H1 (cell line): ENCODE results near the gene DCX. TPM values are rescaled to one million over a fixed set of nuclear protein-coding genes. Genes with fewer than 3 reads are reported as not detected.

ENCODE experiments used
- CTCF ChIA-PET: fragments of 300-600 bp; sonication (Branson Sonifier 250); formaldehyde crosslinking; loops from one replicate; lab custom pipeline; 2021; ENCODE audit not compliant: partially characterized antibody; lab: Charles Lee
- POLR2A ChIA-PET: fragments of 300-600 bp; sonication (Branson Sonifier 250); formaldehyde crosslinking; loops from one replicate; lab custom pipeline; 2021; ENCODE audit warnings: inconsistent platforms; ENCODE audit not compliant: partially characterized antibody; lab: Charles Lee
- DNase-seq, 2 experiments: peaks; one replicate each; pipeline versions ENCODE4 v3.0.0 to v3.0.0-alpha.2; 2010 to 2022; ENCODE audit warnings: low spot score in 2 of 2, low read depth in 1 of 2, mixed read lengths in 1 of 2
- FAIRE-seq: peaks from 2 replicates; lab custom pipeline; 2011; peaks lifted over from hg19 to GRCh38; lab: Jason Lieb, UNC
- H2AFZ ChIP-seq: 2 replicates; pipeline ENCODE4 v1.8.1; 2012; ENCODE audit warnings: low read length, inconsistent platforms
- H2AK5ac ChIP-seq: 2 replicates; pipeline ENCODE4 v1.6.1; 2013; ENCODE audit warnings: low read depth, low read length
- H2BK120ac ChIP-seq: replicated peaks from 2 replicates; pipeline ENCODE3; 2013; ENCODE audit warnings: low read depth, low read length, inconsistent platforms
- H2BK12ac ChIP-seq: 2 replicates; pipeline ENCODE4 v1.6.1; 2013; ENCODE audit warnings: low read depth, low read length
- H2BK15ac ChIP-seq: 2 replicates; pipeline ENCODE4 v1.6.1; 2013; ENCODE audit warnings: low read length
- H2BK20ac ChIP-seq: 2 replicates; pipeline ENCODE4 v1.6.1; 2013; ENCODE audit warnings: low read length
- H2BK5ac ChIP-seq: 2 replicates; pipeline ENCODE4 v1.6.1; 2013; ENCODE audit warnings: low read depth, low read length
- H3K14ac ChIP-seq: 2 replicates; pipeline ENCODE4 v1.6.1; 2013; ENCODE audit warnings: inconsistent platforms; ENCODE audit not compliant: insufficient read length
- H3K18ac ChIP-seq: 2 replicates; pipeline ENCODE4 v1.6.1; 2013; ENCODE audit warnings: low read length; ENCODE audit errors: extremely low read depth
- H3K23ac ChIP-seq: 2 replicates; pipeline ENCODE4 v1.6.1; 2013; ENCODE audit warnings: inconsistent platforms; ENCODE audit not compliant: insufficient read length
- H3K23me2 ChIP-seq: 2 replicates; pipeline ENCODE4 v1.6.1; 2013; ENCODE audit warnings: low read depth, low read length
- H3K27ac ChIP-seq: 2 replicates; pipeline ENCODE4 v1.6.1; 2011; ENCODE audit warnings: low read depth, low read length, inconsistent platforms
- H3K27me3 ChIP-seq, 4 experiments: replicated peaks in 1 of 4; 1 replicate in 1 of 4; 2 replicates in 3 of 4; pipeline versions ENCODE4 v1.6.1 to v1.8.1; 2011 to 2013; ENCODE audit warnings: low read length in 3 of 4, mild to moderate bottlenecking in 3 of 4, inconsistent platforms in 2 of 4, mixed read lengths in 2 of 4, moderate library complexity in 1 of 4; ENCODE audit not compliant: control insufficient read depth in 3 of 4, insufficient read depth in 3 of 4; ENCODE audit errors: extremely low read depth in 1 of 4
- H3K36me3 ChIP-seq, 4 experiments: 2 replicates each; pipeline versions ENCODE4 v1.6.1 to v1.8.1; 2011 to 2013; ENCODE audit warnings: mild to moderate bottlenecking in 4 of 4, low read length in 3 of 4, moderate library complexity in 2 of 4, control low read depth in 1 of 4, inconsistent platforms in 1 of 4; ENCODE audit not compliant: insufficient read depth in 4 of 4, control insufficient read depth in 2 of 4
- H3K4ac ChIP-seq: replicated peaks from 2 replicates; pipeline ENCODE3; 2013; ENCODE audit warnings: low read length, low read depth, mixed read lengths, inconsistent platforms; ENCODE audit not compliant: insufficient read length
- H3K4me1 ChIP-seq, 4 experiments: replicated peaks in 1 of 4; 1 replicate in 1 of 4; 2 replicates in 3 of 4; pipeline versions ENCODE4 v1.6.1 to v1.8.1; 2011 to 2013; ENCODE audit warnings: low read length in 3 of 4, inconsistent platforms in 2 of 4, mixed read lengths in 1 of 4; ENCODE audit not compliant: insufficient read depth in 4 of 4, control insufficient read depth in 3 of 4
- H3K4me2 ChIP-seq, 2 experiments: 2 replicates each; pipeline versions ENCODE4 v1.6.1 to v1.8.1; 2011 to 2013; ENCODE audit warnings: low read depth in 2 of 2, low read length in 2 of 2, control low read depth in 1 of 2, inconsistent platforms in 1 of 2, mild to moderate bottlenecking in 1 of 2; ENCODE audit not compliant: insufficient read depth in 1 of 2
- H3K4me3 ChIP-seq, 4 experiments: fragments of 200-600, 300-600 bp in 1 of 4; sonication (generic), shearing (Covaris generic), sonication (Bioruptor Twin) in 1 of 4; 2 replicates each; pipeline versions ENCODE4 v1.5.1 to v1.8.1; 2011 to 2016; ENCODE audit warnings: low read length in 4 of 4, low read depth in 3 of 4, control low read depth in 2 of 4, inconsistent platforms in 2 of 4, mild to moderate bottlenecking in 2 of 4, mixed read lengths in 1 of 4, moderate library complexity in 1 of 4; ENCODE audit not compliant: insufficient read depth in 2 of 4; ENCODE audit errors: extremely low read depth in 1 of 4
- H3K56ac ChIP-seq: replicated peaks from 2 replicates; pipeline ENCODE3; 2013; ENCODE audit warnings: low read depth, mild to moderate bottlenecking, mixed read lengths, low read length, inconsistent platforms; ENCODE audit not compliant: insufficient read length
- H3K79me1 ChIP-seq: 2 replicates; pipeline ENCODE4 v1.6.1; 2013; ENCODE audit warnings: low read depth, low read length, control low read depth
- H3K79me2 ChIP-seq, 2 experiments: 2 replicates each; pipeline versions ENCODE4 v1.6.1 to v1.8.1; 2012 to 2013; ENCODE audit warnings: low read length in 2 of 2, mild to moderate bottlenecking in 2 of 2, inconsistent platforms in 1 of 2; ENCODE audit not compliant: insufficient read depth in 2 of 2, control insufficient read depth in 1 of 2
- H3K9ac ChIP-seq, 4 experiments: replicated peaks in 1 of 4; 1 replicate in 1 of 4; 2 replicates in 3 of 4; pipeline versions ENCODE4 v1.6.1 to v1.8.1; 2011 to 2013; ENCODE audit warnings: low read depth in 3 of 4, low read length in 3 of 4, control low read depth in 2 of 4, mild to moderate bottlenecking in 2 of 4, moderate library complexity in 2 of 4, inconsistent platforms in 1 of 4; ENCODE audit errors: extremely low read depth in 1 of 4
- H3K9me3 ChIP-seq, 2 experiments: 2 replicates each; pipeline versions ENCODE4 v1.6.1 to v1.8.1; 2012 to 2013; ENCODE audit warnings: mild to moderate bottlenecking in 2 of 2, moderate library complexity in 2 of 2, control low read depth in 1 of 2, inconsistent platforms in 1 of 2, low read depth in 1 of 2, low read length in 1 of 2, mixed read lengths in 1 of 2; ENCODE audit not compliant: insufficient read depth in 2 of 2
- H4K20me1 ChIP-seq, 2 experiments: replicated peaks in 1 of 2; 2 replicates each; pipeline versions ENCODE3 to v1.8.1; 2011 to 2013; ENCODE audit warnings: inconsistent platforms in 2 of 2, low read length in 2 of 2, mild to moderate bottlenecking in 1 of 2; ENCODE audit not compliant: insufficient read depth in 2 of 2, control insufficient read depth in 1 of 2
- H4K5ac ChIP-seq: 2 replicates; pipeline ENCODE4 v1.6.1; 2013; ENCODE audit warnings: low read length, low read depth, mixed read lengths, inconsistent platforms; ENCODE audit not compliant: insufficient read length
- H4K8ac ChIP-seq: 2 replicates; pipeline ENCODE4 v1.8.0; 2013; ENCODE audit warnings: mild to moderate bottlenecking, moderate library complexity, low read length, inconsistent platforms; ENCODE audit not compliant: insufficient read depth; ENCODE audit errors: extremely low read depth
- H4K91ac ChIP-seq: replicated peaks from 2 replicates; pipeline ENCODE3; 2013; ENCODE audit warnings: low read length, mixed read lengths, inconsistent platforms; ENCODE audit not compliant: insufficient read length
- EGR1 ChIP-seq: IDR thresholded peaks from 2 replicates; pipeline ENCODE4 v1.6.1; 2011; ENCODE audit warnings: low read depth, low read length, borderline replicate concordance
- JUN ChIP-seq: IDR thresholded peaks from 2 replicates; pipeline ENCODE4 v1.6.1; 2011; ENCODE audit warnings: low read depth, mild to moderate bottlenecking, improper control_type of control experiment, low read length
- WGBS, 2 experiments: shearing (Covaris generic) in 1 of 2; methylation state at CpG; one replicate each; pipeline versions ENCODE4 v1.1.6 to v1.1.7; 2013 to 2015; ENCODE audit warnings: low lambda C conversion rate in 2 of 2, mixed read lengths in 2 of 2, inconsistent platforms in 1 of 2, low coverage in 1 of 2, missing lambda C conversion rate in 1 of 2; ENCODE audit not compliant: insufficient replicate concordance in 2 of 2, insufficient coverage in 1 of 2, insufficient read length in 1 of 2; ENCODE audit errors: extremely low coverage in 1 of 2, missing lambda C conversion rate in 1 of 2; 5-methylcytosine and 5-hydroxymethylcytosine counted together
- polyA plus RNA-seq, 7 experiments: library from polyadenylated mRNA; depleted of rRNA in 3 of 7; stranded (reverse) in 5 of 7; unstranded in 2 of 7; fragments of >200 nt in 5 of 7; fragments of 200-250 nt in 2 of 7; gene quantifications; 1 replicate in 5 of 7; 2 replicates in 1 of 7; 4 replicates in 1 of 7; pipeline versions ENCODE4 v1.2.1 to v1.2.3, GENCODE V29; 2011 to 2013; ENCODE audit warnings: missing spikeins in 2 of 7, mixed read lengths in 2 of 7
- total RNA-seq: library from RNA; stranded (reverse); fragmentation: NEBNext Ultra II Directional; extraction: Animal tissue kit (Norgen Biotek cat#: 25700); gene quantifications from 2 replicates; pipeline ENCODE4 v1.2.1, GENCODE V29; 2021

The DCX gene
- total and polyA plus RNA-seq, 2 of the 8 experiments (the other 6 are each of a cell fraction or from before 2014, with no cell fraction given) = 1.3 to 3.3 TPM

GRCh38 chrX:111284631-111285293 is 127.2 kb downstream of the DCX start:
- no peaks in the 10 kb centered on the region for H3K36me3 ChIP-seq
- H3K4ac ChIP-seq = no peak overlapping the region
- H2BK5ac ChIP-seq = no peak overlapping the region
- ChIA-PET POLR2A (no interaction called here), CTCF (interaction anchor here (0.8 to 2.1 kb wide), 2 partner anchors 9 to 160 kb away, joined by 3 to 6 read pairs; no protein-coding TSS in a partner anchor)
- no peaks in the 10 kb centered on the region for H3K79me2 ChIP-seq
- TF ChIP-seq EGR1 (no peak), JUN (no peak)
- TF ChIP-seq, all 59 proteins: peak for 0
- no peaks in the 10 kb centered on the region for H4K20me1 ChIP-seq
- no peak overlapping the region for H3K23ac ChIP-seq
- no peak overlapping the region for H2BK12ac ChIP-seq
- DNase-seq (no peak), FAIRE-seq (no peak)
- no peak overlapping the region for H3K14ac ChIP-seq
- no peaks in the 10 kb centered on the region for H3K79me1 ChIP-seq
- no peak overlapping the region for H3K18ac ChIP-seq
- no peak overlapping the region for H3K4me3 ChIP-seq
- H2AFZ ChIP-seq = no peak overlapping the region
- H2BK15ac ChIP-seq = no peak overlapping the region
- no peaks in the 10 kb centered on the region for H3K9me3 ChIP-seq
- no peak overlapping the region for H4K5ac ChIP-seq
- no peak overlapping the region for H3K27ac ChIP-seq
- H2BK120ac ChIP-seq = no peak overlapping the region
- H3K4me1 ChIP-seq = no peaks in the 10 kb centered on the region
- 86% methylated on average over 8 of the region's 8 CpGs; no CpG with 5 or more reads in 1 of the 2 experiments for WGBS, 2 experiments
- H3K56ac ChIP-seq = no peak overlapping the region
- H3K27me3 ChIP-seq = no peaks in the 10 kb centered on the region
- H2AK5ac ChIP-seq = no peak overlapping the region
- no peak overlapping the region for H2BK20ac ChIP-seq
- no peak overlapping the region for H3K4me2 ChIP-seq
- H3K9ac ChIP-seq = no peak overlapping the region
- no peak overlapping the region for H4K8ac ChIP-seq
- H3K23me2 ChIP-seq = no peaks in the 10 kb centered on the region
- no peak overlapping the region for H4K91ac ChIP-seq
